Measurements from ENCODE around the gene DRC3. TPM values are rescaled to one million over a fixed set of nuclear protein-coding genes. Genes with fewer than 3 reads are reported as not detected.

DRC3 gene, protein sequence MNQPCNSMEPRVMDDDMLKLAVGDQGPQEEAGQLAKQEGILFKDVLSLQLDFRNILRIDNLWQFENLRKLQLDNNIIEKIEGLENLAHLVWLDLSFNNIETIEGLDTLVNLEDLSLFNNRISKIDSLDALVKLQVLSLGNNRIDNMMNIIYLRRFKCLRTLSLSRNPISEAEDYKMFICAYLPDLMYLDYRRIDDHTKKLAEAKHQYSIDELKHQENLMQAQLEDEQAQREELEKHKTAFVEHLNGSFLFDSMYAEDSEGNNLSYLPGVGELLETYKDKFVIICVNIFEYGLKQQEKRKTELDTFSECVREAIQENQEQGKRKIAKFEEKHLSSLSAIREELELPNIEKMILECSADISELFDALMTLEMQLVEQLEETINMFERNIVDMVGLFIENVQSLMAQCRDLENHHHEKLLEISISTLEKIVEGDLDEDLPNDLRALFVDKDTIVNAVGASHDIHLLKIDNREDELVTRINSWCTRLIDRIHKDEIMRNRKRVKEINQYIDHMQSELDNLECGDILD
- total RNA-seq (2014; rRNA removed; shearing (Covaris generic); ENCODE audit: low replicate concordance): 4.5 TPM in 1 of 2 replicates, not detected in the other

- Histone ChIP-seq H3K27ac (ENCODE audit: low read length) (no peak within 1 kb of the TSS), H3K9me3 (ENCODE audit: low read length) (no peaks in the 10 kb centered on the region), H3K9ac (ENCODE audit: low read length) (peak within 1 kb of the TSS; percentile 77), H2AFZ (ENCODE audit: low read length) (peak within 1 kb of the TSS; percentile 82; the same call in 1 of the 2 replicates), H3K4me2 (ENCODE audit: low read depth, low read length, poor library complexity, severe bottlenecking) (peak within 1 kb of the TSS; percentile 85), H3K4me3 (ENCODE audit: low read length) (peak within 1 kb of the TSS; percentile 71), H3K27me3 (ENCODE audit: low read length) (no peaks in the 10 kb centered on the region), H3K36me3 (ENCODE audit: insufficient read depth, low read length) (no peaks in the 10 kb centered on the region), H3K79me2 (ENCODE audit: low read length) (no peaks in the 10 kb centered on the region), H3K9me2 (replicated peaks; ENCODE audit: insufficient read depth, low read length) (no peaks in the 10 kb centered on the region), H3K4me1 (ENCODE audit: low read length) (peaks cover 16% of the 10 kb centered on the region), H4K20me1 (ENCODE audit: insufficient read depth, low read depth, low read length) (no peaks in the 10 kb centered on the region)
- DNase-seq: peak; percentile 100
Observed at GRCh38 chr17:17972126-17972951, at the start of gene DRC3, which contains the start of gene TOM1L2. Gene DRC3 (plus strand): TSS chr17:17972862. CDS start chr17:17977599, 4,737 bp downstream. Gene TOM1L2 (minus strand): TSS chr17:17972400. CDS start chr17:17972313, 87 bp downstream.

DNA sequence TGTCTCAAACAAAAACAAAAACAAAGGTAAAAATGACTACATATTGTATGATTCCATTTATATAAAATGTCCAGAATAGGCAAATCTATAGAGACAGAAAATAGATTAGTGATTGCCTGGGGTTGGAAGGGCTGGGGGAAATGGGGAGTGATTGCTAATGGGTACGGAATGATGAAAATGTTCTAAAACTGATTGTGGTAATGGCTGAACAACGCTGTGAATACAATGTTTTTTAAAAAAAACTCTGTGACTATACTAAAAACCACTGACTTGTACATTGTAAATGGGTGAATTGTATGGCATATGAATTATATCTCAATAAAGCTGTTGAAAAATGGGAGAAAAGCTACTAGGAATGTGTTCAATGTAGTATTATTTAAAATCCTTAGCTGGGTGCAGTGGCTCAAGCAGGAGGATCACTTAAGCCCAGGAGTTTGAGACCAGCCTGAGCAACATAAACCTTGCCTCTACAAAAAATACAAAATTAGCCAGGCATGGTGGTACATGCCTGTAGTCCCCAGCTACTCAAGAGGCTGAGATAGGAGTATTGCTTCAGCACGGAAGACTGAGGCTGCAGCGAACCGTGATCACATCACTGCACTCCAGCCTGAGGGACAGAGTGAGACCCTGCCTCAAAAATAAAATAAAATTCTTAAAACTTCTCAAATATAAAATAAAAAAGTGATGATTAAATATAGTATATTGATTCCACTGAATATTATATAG is 48.4 kb upstream of the DRC3 start:
- Histone ChIP-seq H3K9me3 (ENCODE audit: low read length) (no peaks in the 10 kb centered on the region), H3K36me3 (ENCODE audit: insufficient read depth, low read length) (no peaks in the 10 kb centered on the region), H4K20me1 (ENCODE audit: insufficient read depth, low read depth, low read length) (peaks cover 5% of the 10 kb centered on the region; the same call in 1 of the 2 replicates), H3K4me2 (ENCODE audit: low read depth, low read length, poor library complexity, severe bottlenecking) (no peak overlapping the region), H3K27ac (ENCODE audit: low read length) (no peak overlapping the region), H3K79me2 (ENCODE audit: low read length) (no peaks in the 10 kb centered on the region), H3K9me2 (replicated peaks; ENCODE audit: insufficient read depth, low read length) (no peaks in the 10 kb centered on the region), H3K9ac (ENCODE audit: low read length) (no peak overlapping the region), H2AFZ (ENCODE audit: low read length) (no peak overlapping the region), H3K4me3 (ENCODE audit: low read length) (no peak overlapping the region), H3K4me1 (ENCODE audit: low read length) (no peaks in the 10 kb centered on the region), H3K27me3 (ENCODE audit: low read length) (no peaks in the 10 kb centered on the region)
- DNase-seq: no peak

DNA sequence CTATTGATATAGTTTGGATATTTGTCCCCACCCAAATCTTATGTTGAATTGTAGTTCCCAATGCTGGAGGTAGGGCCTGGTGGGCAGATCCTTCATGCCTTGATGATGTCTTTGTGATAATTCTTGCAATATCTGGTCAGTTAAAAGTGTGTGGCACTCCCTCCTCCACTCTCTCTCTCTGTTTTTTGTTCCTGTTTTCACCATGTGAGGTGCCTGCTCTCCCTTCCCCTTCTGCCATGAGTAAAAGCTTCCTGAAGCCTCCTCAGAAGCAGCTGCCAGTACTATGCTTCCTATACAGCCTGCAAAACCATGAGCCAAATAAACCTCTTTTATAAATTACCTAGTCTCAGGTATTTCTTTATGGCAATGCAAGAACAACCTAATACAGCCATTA is 47.8 kb upstream of the DRC3 start:
- H3K9ac ChIP-seq (ENCODE audit: low read length): no peak overlapping the region
- H3K9me2 ChIP-seq (replicated peaks; ENCODE audit: insufficient read depth, low read length): no peaks in the 10 kb centered on the region
- H3K4me3 ChIP-seq (ENCODE audit: low read length): no peak overlapping the region
- no peaks in the 10 kb centered on the region for H3K9me3 ChIP-seq (ENCODE audit: low read length)
- H3K4me1 ChIP-seq (ENCODE audit: low read length): no peaks in the 10 kb centered on the region
- no peak for DNase-seq
- no peaks in the 10 kb centered on the region for H3K36me3 ChIP-seq (ENCODE audit: insufficient read depth, low read length)
- no peak overlapping the region for H3K27ac ChIP-seq (ENCODE audit: low read length)
- no peak overlapping the region for H2AFZ ChIP-seq (ENCODE audit: low read length)
- H3K79me2 ChIP-seq (ENCODE audit: low read length): no peaks in the 10 kb centered on the region
- H3K27me3 ChIP-seq (ENCODE audit: low read length): no peaks in the 10 kb centered on the region
- H3K4me2 ChIP-seq (ENCODE audit: low read depth, low read length, poor library complexity, severe bottlenecking): no peak overlapping the region
- peaks cover 5% of the 10 kb centered on the region; the same call in 1 of the 2 replicates for H4K20me1 ChIP-seq (ENCODE audit: insufficient read depth, low read depth, low read length)

GRCh38 chr17:17926036-17926435 is 46.6 kb upstream of the DRC3 start:
- H3K4me2 ChIP-seq (ENCODE audit: low read depth, low read length, poor library complexity, severe bottlenecking): no peak overlapping the region
- H4K20me1 ChIP-seq (ENCODE audit: insufficient read depth, low read depth, low read length): peaks cover 5% of the 10 kb centered on the region; the same call in 1 of the 2 replicates
- H3K79me2 ChIP-seq (ENCODE audit: low read length): no peaks in the 10 kb centered on the region
- no peaks in the 10 kb centered on the region for H3K9me2 ChIP-seq (replicated peaks; ENCODE audit: insufficient read depth, low read length)
- no peaks in the 10 kb centered on the region for H3K27me3 ChIP-seq (ENCODE audit: low read length)
- no peaks in the 10 kb centered on the region for H3K9me3 ChIP-seq (ENCODE audit: low read length)
- H3K9ac ChIP-seq (ENCODE audit: low read length): no peak overlapping the region
- H3K27ac ChIP-seq (ENCODE audit: low read length): no peak overlapping the region
- H3K36me3 ChIP-seq (ENCODE audit: insufficient read depth, low read length): no peaks in the 10 kb centered on the region
- H3K4me3 ChIP-seq (ENCODE audit: low read length): no peak overlapping the region
- no peaks in the 10 kb centered on the region for H3K4me1 ChIP-seq (ENCODE audit: low read length)
- DNase-seq: no peak
- no peak overlapping the region for H2AFZ ChIP-seq (ENCODE audit: low read length)

DNA sequence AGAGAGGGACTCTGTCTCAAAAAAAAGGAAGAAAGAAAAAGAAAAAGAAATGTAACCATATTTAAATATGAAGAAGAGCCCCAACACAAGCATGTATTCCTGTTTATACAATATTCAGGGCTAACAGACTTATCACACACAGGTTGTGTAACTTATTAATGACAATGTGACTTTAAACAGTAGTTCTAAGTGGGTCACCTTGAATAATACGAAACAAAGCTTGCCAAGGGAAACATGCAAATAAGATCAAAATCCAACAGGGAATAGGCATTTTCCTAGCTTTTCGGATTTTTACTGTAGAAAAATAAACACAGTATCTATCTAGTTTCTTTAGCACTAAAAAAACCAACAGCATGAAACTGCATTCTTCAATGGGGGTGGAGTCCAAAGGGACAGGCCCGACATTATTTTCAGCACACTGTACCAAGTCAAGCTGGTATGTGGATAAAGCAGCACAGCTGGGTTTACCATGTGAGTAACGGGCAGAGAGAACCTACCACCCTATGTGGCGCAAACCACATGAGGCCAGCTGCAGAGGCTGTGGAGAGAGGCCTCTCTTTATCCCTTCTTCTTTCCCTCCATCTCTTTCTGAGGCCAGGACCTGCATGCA is 45.7 kb upstream of the DRC3 start:
- Histone ChIP-seq H3K9ac (ENCODE audit: low read length) (no peak overlapping the region), H3K79me2 (ENCODE audit: low read length) (no peaks in the 10 kb centered on the region), H3K9me3 (ENCODE audit: low read length) (no peaks in the 10 kb centered on the region), H3K27ac (ENCODE audit: low read length) (no peak overlapping the region), H3K4me2 (ENCODE audit: low read depth, low read length, poor library complexity, severe bottlenecking) (no peak overlapping the region), H3K36me3 (ENCODE audit: insufficient read depth, low read length) (no peaks in the 10 kb centered on the region), H3K4me3 (ENCODE audit: low read length) (no peak overlapping the region), H3K9me2 (replicated peaks; ENCODE audit: insufficient read depth, low read length) (no peaks in the 10 kb centered on the region), H4K20me1 (ENCODE audit: insufficient read depth, low read depth, low read length) (peaks cover 5% of the 10 kb centered on the region; the same call in 1 of the 2 replicates), H3K4me1 (ENCODE audit: low read length) (peaks cover 3% of the 10 kb centered on the region; the same call in 1 of the 2 replicates), H2AFZ (ENCODE audit: low read length) (no peak overlapping the region), H3K27me3 (ENCODE audit: low read length) (no peaks in the 10 kb centered on the region)
- no peak for DNase-seq

DNA sequence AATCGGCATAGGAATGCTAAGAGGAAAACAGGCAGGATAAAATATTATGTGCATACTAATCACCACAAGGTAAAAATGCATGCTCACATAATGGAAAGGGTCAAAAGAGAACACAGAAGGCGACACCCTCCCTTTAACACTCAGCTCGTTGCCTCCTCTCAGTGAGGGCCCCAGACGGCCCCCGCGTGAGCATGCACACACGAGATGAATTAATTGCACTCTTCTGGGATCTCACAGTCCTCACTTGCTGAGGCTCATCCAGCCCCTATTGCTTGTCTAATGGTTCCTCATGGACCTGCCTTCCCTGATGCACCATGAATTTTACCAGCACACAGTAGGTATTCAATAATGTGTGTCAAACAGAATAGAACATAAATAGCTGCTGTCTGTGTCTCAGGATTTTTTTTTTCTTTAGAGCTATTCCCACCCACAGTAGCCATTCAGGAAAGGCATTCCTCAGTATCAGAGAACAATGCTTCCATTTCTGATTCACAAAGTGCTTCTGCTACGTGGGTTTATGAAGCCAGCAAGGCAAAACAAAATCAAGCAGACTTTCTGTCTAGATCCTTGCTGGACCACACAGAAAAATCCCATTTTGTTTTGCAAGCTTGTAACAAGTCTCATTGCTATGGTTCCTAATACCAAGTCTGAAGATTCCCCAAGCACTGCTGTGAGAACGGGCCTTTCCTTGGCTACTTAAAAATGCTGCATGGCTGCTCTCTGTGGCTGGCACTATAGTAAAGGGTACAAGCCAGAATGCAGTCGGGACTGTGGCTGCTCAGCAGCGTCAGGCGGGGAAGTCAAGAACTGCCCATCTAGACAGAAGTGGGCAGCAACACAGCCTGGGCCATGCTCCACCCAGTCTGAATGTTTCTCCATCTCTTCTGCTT is 44.0 kb upstream of the DRC3 start:
- Histone ChIP-seq H3K27me3 (ENCODE audit: low read length) (no peaks in the 10 kb centered on the region), H3K4me2 (ENCODE audit: low read depth, low read length, poor library complexity, severe bottlenecking) (no peak overlapping the region), H3K9ac (ENCODE audit: low read length) (no peak overlapping the region), H4K20me1 (ENCODE audit: insufficient read depth, low read depth, low read length) (no peaks in the 10 kb centered on the region), H3K36me3 (ENCODE audit: insufficient read depth, low read length) (no peaks in the 10 kb centered on the region), H3K4me1 (ENCODE audit: low read length) (peaks cover 3% of the 10 kb centered on the region; the same call in 1 of the 2 replicates), H3K9me3 (ENCODE audit: low read length) (no peaks in the 10 kb centered on the region), H2AFZ (ENCODE audit: low read length) (no peak overlapping the region), H3K9me2 (replicated peaks; ENCODE audit: insufficient read depth, low read length) (no peaks in the 10 kb centered on the region), H3K27ac (ENCODE audit: low read length) (no peak overlapping the region), H3K4me3 (ENCODE audit: low read length) (no peak overlapping the region), H3K79me2 (ENCODE audit: low read length) (no peaks in the 10 kb centered on the region)
- no peak for DNase-seq
